AG04450 (cell line): Measurements from ENCODE around the gene RAPGEF5. TPM values are rescaled to one million over a fixed set of nuclear protein-coding genes. Genes with fewer than 3 reads are reported as not detected.

Experiments used
- CTCF ChIA-PET: fragments of 300-600, 350-600 bp; formaldehyde crosslinking; extraction: SDS; loops from one replicate; lab custom pipeline; 2022; ENCODE audit warnings: antibody characterized with exemption, inconsistent platforms; lab: Charles Lee
- POLR2A ChIA-PET: fragments of 350-600 bp; formaldehyde crosslinking; extraction: SDS; loops from one replicate; lab custom pipeline; 2021; ENCODE audit warnings: antibody characterized with exemption, inconsistent platforms; lab: Yijun Ruan, JAX
- DNase-seq: peaks from one replicate; pipeline ENCODE4 v3.0.0-alpha.2; 2011; ENCODE audit warnings: low read depth, low spot score
- H3K27ac ChIP-seq: one replicate; pipeline ENCODE4 v1.5.1; 2012; ENCODE audit warnings: low read depth, low read length, control low read depth
- H3K27me3 ChIP-seq: one replicate; pipeline ENCODE4 v1.6.0; 2012; ENCODE audit warnings: low read length; ENCODE audit not compliant: control insufficient read depth, insufficient read depth
- H3K4me3 ChIP-seq: 2 replicates; pipeline ENCODE4 v1.5.1; 2011; ENCODE audit warnings: mild to moderate bottlenecking, low read depth, low read length, control low read depth
- H3K9me3 ChIP-seq: 2 replicates; pipeline ENCODE4 v1.5.1; 2012; ENCODE audit warnings: low read length; ENCODE audit not compliant: control insufficient read depth, insufficient read depth
- polyA plus RNA-seq: library from polyadenylated mRNA; depleted of rRNA; stranded (reverse); fragments of >200 nt; gene quantifications from 2 replicates; pipeline ENCODE4 v1.2.3, GENCODE V29; 2011
- TF ChIP-seq, protein P1 (sequence below): IDR thresholded peaks from 2 replicates; pipeline ENCODE4 v1.5.1; 2011; ENCODE audit warnings: low read depth, low read length, control low read depth, inconsistent platforms

The RAPGEF5 gene
- polyA plus RNA-seq, 1 experiment, result 0.16 TPM

DNA sequence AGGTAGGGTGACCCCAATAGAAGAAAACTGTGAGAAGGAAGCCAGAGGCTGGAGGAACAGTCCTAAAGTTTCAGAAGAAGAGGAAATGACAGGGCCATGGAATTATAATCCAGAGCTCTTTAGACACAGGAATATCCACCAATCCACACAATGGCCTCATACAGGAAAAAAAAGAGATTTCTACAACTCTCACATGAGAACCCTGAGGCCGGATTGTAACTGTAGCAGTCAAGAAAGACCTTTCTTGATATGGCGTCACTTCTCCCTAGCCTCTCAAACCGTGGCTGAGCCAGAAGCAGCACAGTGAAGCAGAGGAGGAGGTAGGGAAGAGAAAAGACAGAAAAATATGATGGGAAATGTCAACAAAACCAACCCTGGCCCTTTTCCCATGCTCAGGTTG is 76.9 kb downstream of the RAPGEF5 start:
- TF ChIP-seq, protein P1, sequence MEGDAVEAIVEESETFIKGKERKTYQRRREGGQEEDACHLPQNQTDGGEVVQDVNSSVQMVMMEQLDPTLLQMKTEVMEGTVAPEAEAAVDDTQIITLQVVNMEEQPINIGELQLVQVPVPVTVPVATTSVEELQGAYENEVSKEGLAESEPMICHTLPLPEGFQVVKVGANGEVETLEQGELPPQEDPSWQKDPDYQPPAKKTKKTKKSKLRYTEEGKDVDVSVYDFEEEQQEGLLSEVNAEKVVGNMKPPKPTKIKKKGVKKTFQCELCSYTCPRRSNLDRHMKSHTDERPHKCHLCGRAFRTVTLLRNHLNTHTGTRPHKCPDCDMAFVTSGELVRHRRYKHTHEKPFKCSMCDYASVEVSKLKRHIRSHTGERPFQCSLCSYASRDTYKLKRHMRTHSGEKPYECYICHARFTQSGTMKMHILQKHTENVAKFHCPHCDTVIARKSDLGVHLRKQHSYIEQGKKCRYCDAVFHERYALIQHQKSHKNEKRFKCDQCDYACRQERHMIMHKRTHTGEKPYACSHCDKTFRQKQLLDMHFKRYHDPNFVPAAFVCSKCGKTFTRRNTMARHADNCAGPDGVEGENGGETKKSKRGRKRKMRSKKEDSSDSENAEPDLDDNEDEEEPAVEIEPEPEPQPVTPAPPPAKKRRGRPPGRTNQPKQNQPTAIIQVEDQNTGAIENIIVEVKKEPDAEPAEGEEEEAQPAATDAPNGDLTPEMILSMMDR, result no peak
- no peaks in the 10 kb centered on the region for H3K9me3 ChIP-seq
- no peak for DNase-seq
- CTCF ChIA-PET, result interaction anchor here (1.9 kb wide), 1 partner anchor 170 kb away, joined by 4 read pairs; no protein-coding TSS in a partner anchor
- H3K27ac ChIP-seq, result no peak overlapping the region
- H3K4me3 ChIP-seq, result no peak overlapping the region
- POLR2A ChIA-PET, result no interaction called here
- H3K27me3 ChIP-seq, result peaks cover 2% of the 10 kb centered on the region

DNA sequence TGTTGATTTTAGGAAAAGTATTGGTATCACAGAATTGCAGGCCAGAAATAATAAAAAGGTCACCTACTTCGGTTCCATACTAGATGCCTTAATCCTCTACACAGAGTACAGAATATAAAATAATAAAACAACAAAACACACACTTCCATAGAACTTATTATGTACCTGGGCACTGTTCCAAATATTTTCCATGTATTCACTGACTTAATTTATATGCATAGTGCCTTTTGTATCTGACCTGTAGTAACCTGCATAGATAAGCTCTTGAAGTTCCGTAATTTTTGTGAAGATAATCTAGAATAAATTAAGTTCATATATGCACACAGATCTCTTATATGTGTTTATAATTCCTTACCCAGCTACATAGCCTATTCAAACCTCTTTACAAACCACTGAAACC is 78.3 kb downstream of the RAPGEF5 start:
- ChIA-PET POLR2A (no interaction called here), CTCF (interaction anchor here (1.9 kb wide), 1 partner anchor 168 kb away, joined by 4 read pairs; no protein-coding TSS in a partner anchor)
- H3K27ac ChIP-seq, result no peak overlapping the region
- peaks cover 2% of the 10 kb centered on the region for H3K27me3 ChIP-seq
- no peak for DNase-seq
- TF ChIP-seq, protein P1, result no peak
- no peaks in the 10 kb centered on the region for H3K9me3 ChIP-seq
- no peak overlapping the region for H3K4me3 ChIP-seq

DNA sequence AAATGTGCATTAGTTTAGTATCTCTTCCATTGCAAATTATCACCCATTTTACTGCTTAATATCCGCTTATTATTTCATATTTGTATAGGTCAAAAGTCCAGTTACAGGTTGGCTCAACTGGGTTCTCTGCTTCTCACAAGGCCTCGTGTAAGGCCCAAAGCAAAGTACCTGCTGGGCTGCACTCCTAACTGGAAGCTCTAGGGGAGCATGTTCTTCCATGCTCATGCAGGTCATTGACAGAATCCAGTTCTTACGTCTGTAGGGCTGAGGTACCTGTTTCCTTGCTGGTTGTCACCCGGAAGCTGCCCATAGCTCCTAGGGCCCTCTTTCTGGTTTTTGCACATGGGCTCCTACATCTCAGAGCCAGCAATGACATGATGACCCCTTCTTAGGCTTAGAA is 79.6 kb downstream of the RAPGEF5 start:
- H3K4me3 ChIP-seq, result no peak overlapping the region
- H3K27ac ChIP-seq, result no peak overlapping the region
- H3K9me3 ChIP-seq, result no peaks in the 10 kb centered on the region
- TF ChIP-seq, protein P1, result no peak
- H3K27me3 ChIP-seq, result peaks cover 2% of the 10 kb centered on the region
- no peak for DNase-seq
- CTCF ChIA-PET, result interaction anchor here (1.6 kb wide), 1 partner anchor 167 kb away, joined by 4 read pairs; no protein-coding TSS in a partner anchor
- POLR2A ChIA-PET, result no interaction called here

DNA sequence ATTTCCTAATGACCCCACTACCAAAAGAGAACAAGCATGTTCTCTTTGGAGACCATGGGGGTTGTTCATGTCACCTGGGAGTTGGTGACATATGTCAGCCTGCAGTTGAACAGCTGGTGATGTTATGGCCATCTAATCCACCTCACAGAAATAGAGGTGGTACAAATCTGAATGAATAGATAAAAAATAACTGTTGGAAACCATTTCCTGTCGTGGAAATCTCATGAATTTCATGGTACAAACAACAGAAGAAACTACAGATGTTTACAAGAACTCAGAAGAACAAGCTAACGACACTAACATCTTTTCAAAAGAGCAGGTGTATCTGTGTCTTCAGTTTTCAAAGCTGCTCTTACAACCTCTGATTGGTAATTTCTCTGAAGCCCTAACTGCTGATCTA is 81.3 kb downstream of the RAPGEF5 start:
- peaks cover 2% of the 10 kb centered on the region for H3K27me3 ChIP-seq
- H3K27ac ChIP-seq, result no peak overlapping the region
- no peaks in the 10 kb centered on the region for H3K9me3 ChIP-seq
- DNase-seq, result no peak
- TF ChIP-seq, protein P1, result no peak
- ChIA-PET CTCF (interaction anchor here (1.0 kb wide), 1 partner anchor 193 kb away, joined by 3 read pairs; no protein-coding TSS in a partner anchor), POLR2A (no interaction called here)
- no peak overlapping the region for H3K4me3 ChIP-seq

DNA sequence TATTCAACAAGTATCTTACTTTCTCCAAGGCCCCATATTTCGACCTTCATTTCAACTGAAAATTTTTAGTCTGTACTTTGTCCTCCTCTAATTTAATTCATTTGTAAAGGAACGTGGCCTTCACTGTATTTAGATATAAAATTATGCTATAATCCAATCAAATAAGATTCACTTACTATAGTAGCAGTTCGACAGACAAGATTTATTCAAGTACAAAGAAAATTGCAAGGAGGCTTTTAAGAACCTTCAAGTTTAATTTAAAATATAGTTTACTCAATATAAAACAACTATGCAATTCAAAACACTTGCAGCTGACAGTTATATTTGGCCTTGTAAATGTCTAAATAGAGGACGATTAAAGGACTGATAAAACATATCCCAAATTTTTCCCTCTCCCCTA is 85.6 kb downstream of the RAPGEF5 start:
- TF ChIP-seq, protein P1, result no peak
- Histone ChIP-seq H3K4me3 (no peak overlapping the region), H3K27ac (no peak overlapping the region), H3K27me3 (no peaks in the 10 kb centered on the region), H3K9me3 (no peaks in the 10 kb centered on the region)
- ChIA-PET POLR2A (no interaction called here), CTCF (no interaction called here)
- DNase-seq, result no peak
